HG03095 (cell line): ENCODE results near the gene KLHDC4.
"Not testable (repeated sequence)": the region's sequence is repeated elsewhere in the genome, so short reads cannot be mapped to it uniquely, and the experiment has no call there.

Source experiments
- ATAC-seq: cut with Tn5 transposase; IDR thresholded peaks from one replicate; pipeline ENCODE4 v1.9.1; 2021; ENCODE audit warnings: moderate library complexity; ENCODE audit not compliant: unreplicated experiment

KLHDC4 gene

GRCh38 chr16:87765776-87766484 is at the start of gene KLHDC4:
Gene KLHDC4 (minus strand): TSS chr16:87765986. CDS start chr16:87765890, 96 bp downstream.
- peak; percentile 75 for ATAC-seq

- ATAC-seq: no peak
Observed at GRCh38 chr16:87815567-87815966, 49.8 kb upstream of the KLHDC4 start.

GRCh38 chr16:87812200-87812656 is 46.4 kb upstream of the KLHDC4 start:
- no peak for ATAC-seq

GRCh38 chr16:87811454-87811853 is 45.7 kb upstream of the KLHDC4 start:
- not testable (repeated sequence) for ATAC-seq

- ATAC-seq: peak; percentile 48
Observed at GRCh38 chr16:87809150-87809902, 43.5 kb upstream of the KLHDC4 start.

- ATAC-seq: no peak
Observed at GRCh38 chr16:87808108-87808507, 42.3 kb upstream of the KLHDC4 start.

- no peak for ATAC-seq
Observed at GRCh38 chr16:87806641-87807546, 41.1 kb upstream of the KLHDC4 start.

- ATAC-seq: no peak
Observed at GRCh38 chr16:87806261-87806640, 40.5 kb upstream of the KLHDC4 start.

- ATAC-seq: no peak
Observed at GRCh38 chr16:87803385-87803784, 37.6 kb upstream of the KLHDC4 start.

GRCh38 chr16:87802670-87803069 is 36.9 kb upstream of the KLHDC4 start:
- ATAC-seq: no peak

GRCh38 chr16:87801679-87802259 is 36.0 kb upstream of the KLHDC4 start:
- no peak for ATAC-seq

- ATAC-seq: no peak
Observed at GRCh38 chr16:87800497-87800896, 34.7 kb upstream of the KLHDC4 start.

- no peak for ATAC-seq
Observed at GRCh38 chr16:87795336-87795735, 29.6 kb upstream of the KLHDC4 start.

- ATAC-seq: no peak
Observed at GRCh38 chr16:87794485-87795078, 28.8 kb upstream of the KLHDC4 start.

- ATAC-seq: no peak
Observed at GRCh38 chr16:87792205-87792565, 26.4 kb upstream of the KLHDC4 start.

GRCh38 chr16:87791295-87792204 is 25.8 kb upstream of the KLHDC4 start:
- ATAC-seq: no peak

GRCh38 chr16:87790292-87791100 is 24.7 kb upstream of the KLHDC4 start:
- ATAC-seq: no peak

- no peak for ATAC-seq
Observed at GRCh38 chr16:87789437-87790291, 23.9 kb upstream of the KLHDC4 start.
